ENCODE results near the gene PIK3R6.

PIK3R6 gene

GRCh38 chr17:8792646-8793045, 74.8 kb downstream of the PIK3R6 start:
- DNase-seq = no peak

GRCh38 chr17:8791910-8792270, 75.6 kb downstream of the PIK3R6 start:
- no peak for DNase-seq

- DNase-seq = no peak
These were observed 76.1 kb downstream of the PIK3R6 start for GRCh38 chr17:8791248-8791909.

- no peak for DNase-seq
These were observed 77.7 kb downstream of the PIK3R6 start for GRCh38 chr17:8789743-8790142.

- no peak for DNase-seq
These were observed 78.5 kb downstream of the PIK3R6 start for GRCh38 chr17:8788998-8789397.

- peak; percentile 78 to 83 for DNase-seq
These were observed 81.7 kb downstream of the PIK3R6 start for GRCh38 chr17:8785547-8786413.

- no peak for DNase-seq
These were observed 85.3 kb downstream of the PIK3R6 start for GRCh38 chr17:8782176-8782575.

GRCh38 chr17:8781776-8782175, 85.7 kb downstream of the PIK3R6 start:
- no peak for DNase-seq

- no peak for DNase-seq
These were observed 90.6 kb downstream of the PIK3R6 start for GRCh38 chr17:8776881-8777280.

- no peak for DNase-seq
These were observed 91.2 kb downstream of the PIK3R6 start for GRCh38 chr17:8776248-8776647.

GRCh38 chr17:8766731-8767130, 100.7 kb downstream of the PIK3R6 start:
- no peak for DNase-seq

- no peak for DNase-seq
These were observed 105.5 kb downstream of the PIK3R6 start for GRCh38 chr17:8762012-8762411.

GRCh38 chr17:8758137-8758596, 109.3 kb downstream of the PIK3R6 start, which contains the start of gene SPDYE4:
Gene SPDYE4 (minus strand): TSS chr17:8758546. CDS start chr17:8758382, 164 bp downstream.
- no peak for DNase-seq

GRCh38 chr17:8757189-8757588, 110.3 kb downstream of the PIK3R6 start:
- no peak for DNase-seq

GRCh38 chr17:8755590-8756255, 111.8 kb downstream of the PIK3R6 start:
- no peak for DNase-seq

- DNase-seq = no peak
These were observed 112.6 kb downstream of the PIK3R6 start for GRCh38 chr17:8754890-8755289.

- no peak for DNase-seq
These were observed 113.5 kb downstream of the PIK3R6 start for GRCh38 chr17:8753976-8754440.

GRCh38 chr17:8753136-8753975, 114.1 kb downstream of the PIK3R6 start:
- no peak for DNase-seq

All from activated CD4-positive, alpha-beta T cell treated with anti-CD3 and anti-CD28 coated beads, Interleukin-2, amount 50 U/mL, for 48 hours (primary cell).